ENCODE data around the gene PEMT.
A peak's percentile ranks its signal among the peaks of the same experiment; 100 is the strongest.

The PEMT gene

GRCh38 chr17:17603895-17604225, 12.4 kb upstream of the PEMT start:
- DNase-seq: no peak

- no peak for DNase-seq
These were observed 11.8 kb upstream of the PEMT start for GRCh38 chr17:17603178-17603894.

- no peak for DNase-seq
These were observed 8.5 kb upstream of the PEMT start for GRCh38 chr17:17599965-17600364.

- no peak for DNase-seq
These were observed 6.5 kb upstream of the PEMT start for GRCh38 chr17:17598003-17598402.

- DNase-seq: no peak
These were observed 4.2 kb upstream of the PEMT start for GRCh38 chr17:17595755-17596154.

GRCh38 chr17:17593222-17593620, 1.7 kb upstream of the PEMT start:
- no peak for DNase-seq

GRCh38 chr17:17590883-17591354, 589 bp downstream of the PEMT start:
- DNase-seq: no peak

GRCh38 chr17:17590141-17590751, 1.3 kb downstream of the PEMT start:
- no peak for DNase-seq

GRCh38 chr17:17587614-17588337, 3.7 kb downstream of the PEMT start:
- DNase-seq: no peak

GRCh38 chr17:17582372-17582771, 9.1 kb downstream of the PEMT start:
- DNase-seq: no peak

- DNase-seq: no peak
These were observed 10.0 kb downstream of the PEMT start for GRCh38 chr17:17581509-17581908.

GRCh38 chr17:17580662-17581470, 10.6 kb downstream of the PEMT start:
- DNase-seq: no peak

GRCh38 chr17:17579691-17580090, 11.8 kb downstream of the PEMT start:
- peak in 1 of 2 experiments; percentile 5 for DNase-seq

- DNase-seq: no peak
These were observed 14.1 kb downstream of the PEMT start for GRCh38 chr17:17577373-17577772.

- no peak for DNase-seq
These were observed 14.7 kb downstream of the PEMT start for GRCh38 chr17:17576772-17577234.

- no peak for DNase-seq
These were observed 15.9 kb downstream of the PEMT start for GRCh38 chr17:17575360-17576251.

GRCh38 chr17:17573912-17574311, 17.6 kb downstream of the PEMT start:
- no peak for DNase-seq

- no peak for DNase-seq
These were observed 19.3 kb downstream of the PEMT start for GRCh38 chr17:17572010-17572785.

GRCh38 chr17:17570798-17571716, 20.5 kb downstream of the PEMT start:
- DNase-seq: peak in 1 of 2 experiments; percentile 9
